GM11168 (cell line): ENCODE measurements around the gene MORN1.
"Not testable (repeated sequence)": the region's sequence is repeated elsewhere in the genome, so short reads cannot be mapped to it uniquely, and the experiment has no call there.

ENCODE experiments used
- in situ Hi-C: fragments of 300-500 bp; cut with MboI; formaldehyde crosslinking; loops from one replicate; pipeline ENCODE4 v1.12.0; 2022; ENCODE audit warnings: low sequenced_read_pairs; ENCODE audit not compliant: unreplicated experiment

The MORN1 gene

GRCh38 chr1:2301607-2302291 lies 89.6 kb downstream of the MORN1 start:
- in situ Hi-C loops = loop anchor here (25.0 kb wide), 1 partner anchor 89 kb away; no protein-coding TSS in a partner anchor

GRCh38 chr1:2300851-2301606 lies 90.3 kb downstream of the MORN1 start:
- in situ Hi-C loops = loop anchor here (25.0 kb wide), 1 partner anchor 89 kb away; no protein-coding TSS in a partner anchor

GRCh38 chr1:2300004-2300771 lies 91.2 kb downstream of the MORN1 start:
- in situ Hi-C loops = loop anchor here (25.0 kb wide), 1 partner anchor 88 kb away; no protein-coding TSS in a partner anchor

GRCh38 chr1:2299131-2299627 lies 92.2 kb downstream of the MORN1 start:
- in situ Hi-C loops = no loop called here

GRCh38 chr1:2298685-2299084 lies 92.7 kb downstream of the MORN1 start:
- in situ Hi-C loops = no loop called here

GRCh38 chr1:2297246-2298011 lies 93.9 kb downstream of the MORN1 start:
- in situ Hi-C loops = no loop called here

- in situ Hi-C loops = no loop called here
These were observed 94.7 kb downstream of the MORN1 start for GRCh38 chr1:2296614-2297013.

- in situ Hi-C loops = not testable (repeated sequence)
These were observed 95.1 kb downstream of the MORN1 start for GRCh38 chr1:2296211-2296610.

GRCh38 chr1:2295526-2295925 lies 95.8 kb downstream of the MORN1 start:
- in situ Hi-C loops = no loop called here

GRCh38 chr1:2294725-2295078 lies 96.7 kb downstream of the MORN1 start:
- in situ Hi-C loops = no loop called here

- in situ Hi-C loops = no loop called here
These were observed 97.2 kb downstream of the MORN1 start for GRCh38 chr1:2294033-2294724.

- in situ Hi-C loops = no loop called here
These were observed 98.5 kb downstream of the MORN1 start for GRCh38 chr1:2292725-2293450.

- in situ Hi-C loops = no loop called here
These were observed 99.8 kb downstream of the MORN1 start for GRCh38 chr1:2291577-2291976.

- in situ Hi-C loops = no loop called here
These were observed 100.5 kb downstream of the MORN1 start for GRCh38 chr1:2290595-2291510.

- in situ Hi-C loops = no loop called here
These were observed 101.2 kb downstream of the MORN1 start for GRCh38 chr1:2290171-2290578.

- in situ Hi-C loops = no loop called here
These were observed 101.7 kb downstream of the MORN1 start for GRCh38 chr1:2289607-2290006.

GRCh38 chr1:2288816-2289536 lies 102.4 kb downstream of the MORN1 start:
- in situ Hi-C loops = no loop called here
